ENCODE results near the gene LRP1B. TPM values are rescaled to one million over a fixed set of nuclear protein-coding genes. Genes with fewer than 3 reads are reported as not detected.

The LRP1B gene
- total and polyA plus RNA-seq, 2 donors (not counting 1 experiment from before 2014, with no cell fraction given): under 0.01 to 0.01 TPM

DNA sequence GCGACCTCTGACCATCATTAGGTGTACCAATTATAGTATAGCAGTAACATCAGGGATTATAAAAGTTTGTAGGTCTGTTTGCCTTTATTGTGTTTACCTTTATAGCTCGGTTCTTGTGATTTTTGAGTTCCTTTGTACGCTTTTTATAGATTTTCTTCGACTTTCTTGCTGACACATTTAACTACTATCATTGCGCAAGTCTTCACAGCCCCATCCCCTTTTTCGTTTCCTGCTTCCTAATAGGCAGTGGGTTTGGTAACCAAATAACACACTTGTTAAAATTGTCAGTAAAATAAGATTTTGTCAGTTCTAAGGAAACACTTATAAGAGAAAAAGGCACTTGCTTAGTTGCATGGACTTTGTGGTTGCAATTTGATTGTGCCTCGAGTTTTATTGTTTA lies 541.5 kb downstream of the LRP1B start:
- no peak overlapping the region for H3K27ac ChIP-seq (ENCODE audit: insufficient read depth, low read length)
- H4K20me1 ChIP-seq (ENCODE audit: control insufficient read depth, extremely low read depth, insufficient read depth, low read length): no peaks in the 10 kb centered on the region
- no peak overlapping the region for H3K4me2 ChIP-seq (ENCODE audit: extremely low read depth, insufficient read depth, low read length)
- DNase-seq (ENCODE audit: low read depth in 2 of 2): no peak
- H3K9me3 ChIP-seq (ENCODE audit: control insufficient read depth, insufficient read depth, low read depth, low read length): no peaks in the 10 kb centered on the region
- no peaks in the 10 kb centered on the region for H3K36me3 ChIP-seq (ENCODE audit: control insufficient read depth, insufficient read depth, low read length)
- no peak overlapping the region for H3K9ac ChIP-seq (ENCODE audit: insufficient read depth, low read length)
- no peak overlapping the region for H3K4me3 ChIP-seq (replicated peaks in 1 of 4; ENCODE audit: control extremely low read depth in 1 of 4, insufficient read depth in 1 of 4, low read depth in 3 of 4, low read length in 4 of 4)
- H2AFZ ChIP-seq (ENCODE audit: low read length): no peak overlapping the region
- no peaks in the 10 kb centered on the region for H3K27me3 ChIP-seq (ENCODE audit: control insufficient read depth, insufficient read depth, low read length)
- H3K79me2 ChIP-seq (ENCODE audit: control insufficient read depth, insufficient read depth, low read length): no peaks in the 10 kb centered on the region
- no peaks in the 10 kb centered on the region for H3K4me1 ChIP-seq (ENCODE audit: control insufficient read depth, extremely low read depth, insufficient read depth, low read length)
- TF ChIP-seq EZH2 (IDR thresholded peaks at IDR 0.05; ENCODE audit: low read length, missing control alignments): no peak
- TF ChIP-seq, protein P1, sequence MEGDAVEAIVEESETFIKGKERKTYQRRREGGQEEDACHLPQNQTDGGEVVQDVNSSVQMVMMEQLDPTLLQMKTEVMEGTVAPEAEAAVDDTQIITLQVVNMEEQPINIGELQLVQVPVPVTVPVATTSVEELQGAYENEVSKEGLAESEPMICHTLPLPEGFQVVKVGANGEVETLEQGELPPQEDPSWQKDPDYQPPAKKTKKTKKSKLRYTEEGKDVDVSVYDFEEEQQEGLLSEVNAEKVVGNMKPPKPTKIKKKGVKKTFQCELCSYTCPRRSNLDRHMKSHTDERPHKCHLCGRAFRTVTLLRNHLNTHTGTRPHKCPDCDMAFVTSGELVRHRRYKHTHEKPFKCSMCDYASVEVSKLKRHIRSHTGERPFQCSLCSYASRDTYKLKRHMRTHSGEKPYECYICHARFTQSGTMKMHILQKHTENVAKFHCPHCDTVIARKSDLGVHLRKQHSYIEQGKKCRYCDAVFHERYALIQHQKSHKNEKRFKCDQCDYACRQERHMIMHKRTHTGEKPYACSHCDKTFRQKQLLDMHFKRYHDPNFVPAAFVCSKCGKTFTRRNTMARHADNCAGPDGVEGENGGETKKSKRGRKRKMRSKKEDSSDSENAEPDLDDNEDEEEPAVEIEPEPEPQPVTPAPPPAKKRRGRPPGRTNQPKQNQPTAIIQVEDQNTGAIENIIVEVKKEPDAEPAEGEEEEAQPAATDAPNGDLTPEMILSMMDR (conservative IDR thresholded peaks at IDR 0.05 in 1 of 2, IDR thresholded peaks at IDR 0.05 in 1 of 2; ENCODE audit: low read depth in 1 of 2, low read length in 2 of 2): no peak

DNA sequence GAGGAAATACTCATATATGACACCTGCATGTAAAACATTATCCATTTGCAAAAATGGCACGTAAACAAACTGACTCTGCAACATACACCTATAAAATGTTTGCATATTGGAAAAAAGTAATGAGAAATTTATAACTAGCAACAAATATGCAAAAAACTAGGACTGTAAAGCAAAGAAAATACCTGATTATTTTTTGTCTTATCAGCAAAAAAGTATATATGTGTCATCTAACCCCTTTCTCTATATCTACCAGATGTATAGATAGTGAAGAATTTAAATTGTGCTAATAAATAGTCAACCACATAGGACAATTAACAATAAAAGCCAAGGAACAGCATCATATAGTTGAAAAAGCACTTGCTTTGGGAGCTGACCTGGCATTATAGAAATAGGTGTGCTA lies 543.8 kb downstream of the LRP1B start:
- Histone ChIP-seq H3K9ac (ENCODE audit: insufficient read depth, low read length) (no peak overlapping the region), H2AFZ (ENCODE audit: low read length) (no peak overlapping the region), H3K4me1 (ENCODE audit: control insufficient read depth, extremely low read depth, insufficient read depth, low read length) (no peaks in the 10 kb centered on the region), H3K27me3 (ENCODE audit: control insufficient read depth, insufficient read depth, low read length) (no peaks in the 10 kb centered on the region), H3K4me3 (replicated peaks in 1 of 4; ENCODE audit: control extremely low read depth in 1 of 4, insufficient read depth in 1 of 4, low read depth in 3 of 4, low read length in 4 of 4) (no peak overlapping the region), H4K20me1 (ENCODE audit: control insufficient read depth, extremely low read depth, insufficient read depth, low read length) (no peaks in the 10 kb centered on the region), H3K4me2 (ENCODE audit: extremely low read depth, insufficient read depth, low read length) (no peak overlapping the region), H3K27ac (ENCODE audit: insufficient read depth, low read length) (no peak overlapping the region), H3K79me2 (ENCODE audit: control insufficient read depth, insufficient read depth, low read length) (no peaks in the 10 kb centered on the region), H3K36me3 (ENCODE audit: control insufficient read depth, insufficient read depth, low read length) (no peaks in the 10 kb centered on the region), H3K9me3 (ENCODE audit: control insufficient read depth, insufficient read depth, low read depth, low read length) (no peaks in the 10 kb centered on the region)
- TF ChIP-seq EZH2 (IDR thresholded peaks at IDR 0.05; ENCODE audit: low read length, missing control alignments): no peak
- TF ChIP-seq, protein P1 (conservative IDR thresholded peaks at IDR 0.05 in 1 of 2, IDR thresholded peaks at IDR 0.05 in 1 of 2; ENCODE audit: low read depth in 1 of 2, low read length in 2 of 2): no peak
- no peak for DNase-seq (ENCODE audit: low read depth in 2 of 2)

DNA sequence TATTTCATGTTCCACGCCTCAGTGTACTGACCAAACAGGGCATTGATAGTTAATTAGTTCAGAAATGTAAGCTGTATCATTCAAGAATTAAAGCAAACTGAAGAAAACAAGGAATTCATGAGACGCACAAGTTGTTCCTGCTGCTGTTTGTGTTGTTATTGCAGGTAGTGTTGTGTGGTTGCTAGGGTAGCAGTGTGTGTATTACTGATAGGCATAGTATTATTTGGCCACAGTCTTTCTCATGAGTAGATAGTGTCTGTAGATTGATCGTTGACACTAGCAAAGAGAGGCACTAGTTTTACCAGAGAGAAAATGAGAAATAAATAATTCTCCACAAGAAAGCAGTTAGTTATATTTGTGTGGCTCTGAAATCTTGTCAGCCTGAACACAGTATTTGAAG lies 548.6 kb downstream of the LRP1B start:
- no peak overlapping the region for H2AFZ ChIP-seq (ENCODE audit: low read length)
- H3K79me2 ChIP-seq (ENCODE audit: control insufficient read depth, insufficient read depth, low read length): no peaks in the 10 kb centered on the region
- no peaks in the 10 kb centered on the region for H4K20me1 ChIP-seq (ENCODE audit: control insufficient read depth, extremely low read depth, insufficient read depth, low read length)
- H3K9ac ChIP-seq (ENCODE audit: insufficient read depth, low read length): no peak overlapping the region
- no peaks in the 10 kb centered on the region for H3K36me3 ChIP-seq (ENCODE audit: control insufficient read depth, insufficient read depth, low read length)
- DNase-seq (ENCODE audit: low read depth in 2 of 2): no peak
- H3K4me2 ChIP-seq (ENCODE audit: extremely low read depth, insufficient read depth, low read length): no peak overlapping the region
- no peak overlapping the region for H3K4me3 ChIP-seq (replicated peaks in 1 of 4; ENCODE audit: control extremely low read depth in 1 of 4, insufficient read depth in 1 of 4, low read depth in 3 of 4, low read length in 4 of 4)
- no peaks in the 10 kb centered on the region for H3K9me3 ChIP-seq (ENCODE audit: control insufficient read depth, insufficient read depth, low read depth, low read length)
- H3K4me1 ChIP-seq (ENCODE audit: control insufficient read depth, extremely low read depth, insufficient read depth, low read length): no peaks in the 10 kb centered on the region
- no peaks in the 10 kb centered on the region for H3K27me3 ChIP-seq (ENCODE audit: control insufficient read depth, insufficient read depth, low read length)
- TF ChIP-seq, protein P1 (conservative IDR thresholded peaks at IDR 0.05 in 1 of 2, IDR thresholded peaks at IDR 0.05 in 1 of 2; ENCODE audit: low read depth in 1 of 2, low read length in 2 of 2): no peak
- no peak for TF ChIP-seq EZH2 (IDR thresholded peaks at IDR 0.05; ENCODE audit: low read length, missing control alignments)
- no peak overlapping the region for H3K27ac ChIP-seq (ENCODE audit: insufficient read depth, low read length)

Data from fibroblast of lung (primary cell).